ENCODE measurements around the gene ILRUN.
"Not testable (repeated sequence)": the region's sequence is repeated elsewhere in the genome, so short reads cannot be mapped to it uniquely, and the experiment has no call there.

ILRUN gene

DNA sequence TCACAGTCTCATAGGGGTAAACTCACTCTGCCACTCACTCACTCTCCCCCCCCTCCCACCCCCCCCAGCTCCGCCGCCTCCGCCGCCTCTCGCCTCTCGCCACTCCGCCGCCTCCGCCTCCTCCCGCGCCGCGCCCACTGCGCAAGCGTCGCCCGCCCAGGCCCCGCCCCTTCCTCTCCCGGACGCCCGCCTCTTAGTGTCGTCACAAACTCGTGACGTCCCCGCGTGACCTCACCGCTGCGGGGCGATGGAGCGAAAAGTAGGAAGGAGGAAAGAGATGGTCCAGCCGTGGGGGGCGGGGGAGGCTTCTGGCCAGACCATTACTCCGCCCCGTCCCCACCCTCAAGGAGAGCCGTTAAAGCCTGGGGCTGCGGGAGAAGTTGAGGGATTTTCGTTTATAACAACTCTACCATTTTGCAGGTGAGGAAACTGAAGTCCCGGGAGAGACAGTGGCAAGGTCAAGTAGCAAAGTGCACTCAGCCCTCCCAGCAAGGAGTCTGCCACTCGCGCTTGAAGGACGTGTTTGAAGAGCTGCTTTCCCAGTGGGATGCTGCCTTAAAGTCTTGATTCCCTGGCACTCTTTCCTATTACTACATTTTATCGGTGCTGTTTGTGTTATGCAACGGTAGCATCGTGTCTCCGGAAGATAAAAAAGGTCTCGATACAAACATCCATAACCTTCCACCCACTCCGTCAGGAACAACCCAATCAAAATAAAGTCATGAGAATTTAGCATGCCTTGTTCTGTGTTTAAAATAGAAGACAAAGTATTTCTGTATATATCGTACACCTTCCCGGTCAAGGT lies at the start of gene ILRUN:
TSS of gene ILRUN (minus strand) at position 29 of the 805 bp plus-strand sequence. CDS start 164 bp downstream, outside the sequence.
- DNase-seq = peak; percentile 97

GRCh38 chr6:34745277-34746103 lies 48.9 kb upstream of the ILRUN start:
- no peak for DNase-seq

- DNase-seq = not testable (repeated sequence)
Measured at GRCh38 chr6:34744294-34744647, 47.7 kb upstream of the ILRUN start.

DNA sequence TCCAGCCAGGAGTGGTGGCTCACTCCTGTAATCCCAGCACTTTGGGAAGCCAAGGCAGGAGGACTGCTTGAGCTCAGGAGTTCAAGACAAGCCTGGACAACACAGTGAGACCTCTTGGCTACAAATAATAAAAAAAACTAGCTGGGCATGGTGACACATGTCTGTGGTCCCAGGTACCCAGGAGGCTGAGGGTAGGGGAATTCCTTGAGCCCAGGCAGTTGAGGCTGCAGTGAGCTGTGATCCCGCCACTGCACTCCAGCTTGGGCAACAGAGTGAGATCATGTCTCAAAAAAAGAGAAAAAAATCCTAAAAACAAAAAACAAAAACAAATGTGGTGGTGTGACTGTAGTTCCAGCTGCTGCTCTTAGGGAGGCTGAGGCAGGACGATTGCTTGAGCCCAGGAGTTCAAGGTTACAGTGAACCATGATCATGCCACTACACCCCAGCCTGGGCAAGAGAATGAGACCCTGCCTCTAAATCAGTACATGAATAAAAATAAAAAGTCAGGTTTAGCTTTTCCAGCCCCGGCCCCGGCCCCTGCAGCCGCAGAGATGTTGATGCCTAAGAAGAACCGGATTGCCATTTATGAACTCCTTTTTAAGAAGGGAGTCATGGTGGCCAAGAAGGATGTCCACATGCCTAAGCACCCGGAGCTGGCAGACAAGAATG lies 47.2 kb upstream of the ILRUN start:
- DNase-seq = no peak

GRCh38 chr6:34742094-34742493 lies 45.5 kb upstream of the ILRUN start:
- no peak for DNase-seq

DNA sequence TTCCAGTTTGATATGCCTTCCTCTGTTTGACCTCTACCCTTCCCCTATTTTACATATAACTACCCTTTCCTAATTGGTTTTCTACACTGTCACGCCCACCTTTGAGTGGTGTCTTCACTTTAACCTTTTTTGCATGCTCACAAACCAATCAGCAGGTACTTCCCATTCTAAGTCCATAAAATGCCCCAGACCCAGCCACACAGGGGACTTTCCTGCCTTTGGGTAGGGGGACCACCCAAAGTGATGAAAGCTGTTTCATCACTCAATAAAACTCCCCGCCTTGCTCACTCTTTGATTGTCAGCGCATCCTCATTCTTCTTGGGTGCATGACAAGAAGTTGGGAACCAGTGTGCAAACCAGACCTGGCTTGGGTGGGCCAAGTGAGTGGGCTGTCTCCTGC lies 40.3 kb upstream of the ILRUN start:
- DNase-seq = no peak

GRCh38 chr6:34731393-34732060 lies 35.0 kb upstream of the ILRUN start:
- no peak for DNase-seq

DNA sequence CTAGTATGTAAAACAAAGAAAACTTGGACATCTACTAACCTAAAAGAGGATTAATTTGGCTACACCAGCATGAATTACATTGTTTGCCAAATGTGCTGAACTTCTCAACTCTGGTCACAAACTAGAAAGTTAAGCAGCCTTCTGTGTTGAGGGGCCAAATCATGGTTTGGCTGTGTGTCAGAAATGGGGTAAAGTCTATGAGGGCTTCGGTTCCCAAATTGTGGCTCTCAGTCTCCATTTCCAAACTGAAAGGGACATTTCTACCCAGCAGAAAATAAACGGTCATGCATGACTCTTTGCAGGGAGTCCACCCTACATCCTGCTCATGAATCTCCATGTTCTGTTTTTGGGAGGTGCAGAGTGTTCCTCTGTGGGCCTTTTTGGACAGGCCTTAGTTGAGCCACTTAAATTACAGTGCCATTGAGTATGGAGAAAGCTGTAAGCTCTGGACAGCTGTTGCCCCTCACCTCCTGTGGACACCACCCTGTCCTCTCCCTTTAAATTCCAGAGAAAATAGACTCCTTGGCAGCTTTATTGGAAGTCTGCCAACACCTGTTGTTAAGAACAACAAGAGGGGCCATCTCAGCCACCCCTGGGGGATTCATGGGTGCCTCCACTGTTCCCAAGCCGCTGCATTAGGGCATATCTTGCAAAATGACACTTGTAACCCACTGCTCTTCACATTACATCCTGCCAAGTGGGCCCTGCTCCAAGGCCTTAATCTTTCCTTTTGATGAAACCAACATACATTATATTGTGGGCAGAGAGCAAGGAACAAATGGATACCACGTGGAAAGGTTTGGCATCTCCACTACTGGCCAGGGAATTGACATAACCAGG lies 33.3 kb upstream of the ILRUN start:
- peak; percentile 45 for DNase-seq

GRCh38 chr6:34726055-34726454 lies 29.5 kb upstream of the ILRUN start:
- no peak for DNase-seq

DNA sequence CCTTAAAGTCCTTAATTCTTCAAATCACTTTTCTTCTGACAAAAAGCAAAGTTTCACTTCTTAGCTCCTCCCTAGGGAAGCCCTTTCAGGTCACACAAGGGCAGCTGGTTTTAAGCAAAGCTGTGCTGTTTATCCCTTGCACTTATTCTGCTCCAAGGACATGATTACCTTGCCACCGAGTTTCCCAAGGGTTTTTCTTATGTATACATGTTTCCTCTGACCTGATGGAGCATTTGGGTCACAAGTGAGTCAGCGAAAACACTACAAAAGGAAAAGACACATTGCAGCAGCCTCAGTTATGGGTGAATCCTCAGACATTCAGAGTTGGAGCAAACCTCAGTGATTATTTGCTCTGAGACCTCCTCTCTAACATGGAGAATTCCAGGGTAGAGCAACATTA lies 26.6 kb upstream of the ILRUN start:
- peak; percentile 43 for DNase-seq

- DNase-seq = no peak
Measured at GRCh38 chr6:34722451-34722850, 25.9 kb upstream of the ILRUN start.

DNA sequence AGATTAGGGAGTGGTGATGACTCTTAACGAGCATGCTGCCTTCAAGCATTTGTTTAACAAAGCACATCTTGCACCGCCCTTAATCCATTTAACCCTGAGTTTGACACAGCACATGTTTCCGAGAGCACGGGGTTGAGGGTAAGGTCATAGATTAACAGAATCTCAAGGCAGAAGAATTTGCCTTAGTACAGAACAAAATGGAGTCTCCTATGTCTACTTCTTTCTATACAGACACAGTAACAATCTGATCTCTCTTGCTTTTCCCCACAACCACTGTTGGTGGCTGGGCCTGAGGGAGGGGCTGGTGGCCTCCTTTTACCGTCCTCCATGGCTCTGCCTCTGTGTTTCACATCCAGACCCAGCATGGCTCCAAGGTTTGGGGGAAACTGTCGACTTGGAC lies 23.6 kb upstream of the ILRUN start:
- DNase-seq = peak; percentile 76

DNA sequence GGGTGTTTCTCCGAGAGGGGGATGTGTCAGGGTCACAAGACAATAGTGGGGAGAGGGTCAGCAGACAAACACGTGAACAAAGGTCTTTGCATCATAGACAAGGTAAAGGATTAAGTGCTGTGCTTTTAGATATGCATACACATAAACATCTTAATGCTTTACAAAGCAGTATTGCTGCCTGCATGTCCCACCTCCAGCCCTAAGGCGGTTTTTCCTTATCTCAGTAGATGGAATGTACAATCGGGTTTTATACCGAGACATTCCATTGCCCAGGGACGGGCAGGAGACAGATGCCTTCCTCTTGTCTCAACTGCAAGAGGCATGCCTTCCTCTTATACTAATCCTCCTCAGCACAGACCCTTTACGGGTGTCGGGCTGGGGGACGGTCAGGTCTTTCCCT lies 23.1 kb upstream of the ILRUN start:
- DNase-seq = not testable (repeated sequence)

DNA sequence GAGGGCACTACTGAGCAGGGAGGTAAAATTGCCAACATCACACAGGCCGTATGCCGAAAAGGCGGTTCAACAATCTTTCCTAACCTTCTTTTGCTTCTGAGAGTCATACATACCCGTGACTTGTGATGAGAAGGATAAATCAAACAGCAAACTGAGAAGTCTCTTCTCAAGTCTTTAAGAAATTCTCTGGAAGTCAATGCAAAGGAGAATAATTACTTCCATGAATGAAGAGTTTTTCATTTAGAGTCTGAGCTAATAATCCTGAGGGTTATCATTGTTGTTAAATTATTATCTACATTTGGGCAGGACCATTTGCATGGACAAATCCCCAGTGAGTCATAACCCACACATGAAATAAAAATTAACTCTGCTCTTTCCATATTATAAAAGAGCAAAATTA lies 22.4 kb upstream of the ILRUN start:
- DNase-seq = no peak

DNA sequence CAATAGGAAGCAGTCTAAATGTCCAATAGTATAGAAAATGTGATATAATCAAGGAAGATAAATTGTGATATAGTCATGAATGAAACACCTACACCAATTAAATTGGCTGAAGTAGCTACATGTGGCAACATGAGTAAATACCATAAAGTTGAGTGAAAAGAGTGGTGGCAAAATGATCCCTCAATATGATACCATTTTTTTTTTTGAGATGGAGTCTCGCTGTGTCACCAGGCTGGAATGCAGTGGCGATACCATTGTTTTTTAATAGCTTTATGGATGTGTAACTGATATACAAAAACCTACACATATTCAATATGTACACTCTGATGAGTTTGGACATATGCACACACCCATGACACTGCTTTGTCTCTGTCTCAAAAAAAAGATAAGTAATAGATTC lies 20.9 kb upstream of the ILRUN start:
- DNase-seq = no peak

DNA sequence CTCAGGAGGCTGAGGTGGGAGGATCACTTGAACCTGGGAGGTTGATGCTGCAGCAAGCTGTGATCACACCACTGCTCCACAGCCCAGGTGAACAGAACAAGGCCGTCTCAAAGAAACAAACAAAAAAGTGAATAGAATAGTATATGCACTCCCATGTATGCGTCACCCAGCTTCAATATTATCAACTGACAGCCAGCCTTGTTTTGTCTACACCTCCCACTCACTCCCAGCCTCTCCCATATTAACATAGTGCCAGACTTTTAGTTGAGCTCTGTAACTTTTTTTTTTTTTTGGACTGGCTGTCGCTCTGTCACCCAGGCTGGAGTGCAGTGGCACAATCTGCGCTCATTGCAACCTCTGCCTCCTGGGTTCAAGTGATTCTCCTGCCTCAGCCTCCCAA lies 18.1 kb upstream of the ILRUN start:
- no peak for DNase-seq

GRCh38 chr6:34712881-34713280 lies 16.3 kb upstream of the ILRUN start:
- not testable (repeated sequence) for DNase-seq

GRCh38 chr6:34709386-34709785 lies 12.8 kb upstream of the ILRUN start:
- peak; percentile 57 for DNase-seq

GRCh38 chr6:34705241-34705640 lies 8.7 kb upstream of the ILRUN start:
- no peak for DNase-seq

DNA sequence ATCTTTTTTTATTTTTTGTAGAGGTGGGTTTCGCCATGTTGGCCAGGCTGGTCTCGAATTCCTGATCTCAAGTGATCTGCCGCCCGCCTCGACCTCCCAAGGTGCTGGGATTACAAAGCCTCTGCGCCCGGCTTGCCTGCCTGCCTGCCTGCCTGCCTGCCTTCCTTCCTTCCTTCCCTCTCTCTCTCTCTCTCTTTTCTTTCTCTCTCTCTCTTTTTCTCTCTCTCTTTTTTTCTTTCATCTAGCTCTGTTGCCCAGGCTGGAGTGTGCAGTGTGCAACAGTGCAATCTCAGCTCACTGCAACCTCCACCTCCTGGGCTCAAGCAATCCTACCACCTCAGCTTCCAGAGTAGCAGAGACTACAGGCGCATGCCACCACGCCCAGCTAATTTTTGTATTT lies 4.6 kb upstream of the ILRUN start:
- no peak for DNase-seq

DNA sequence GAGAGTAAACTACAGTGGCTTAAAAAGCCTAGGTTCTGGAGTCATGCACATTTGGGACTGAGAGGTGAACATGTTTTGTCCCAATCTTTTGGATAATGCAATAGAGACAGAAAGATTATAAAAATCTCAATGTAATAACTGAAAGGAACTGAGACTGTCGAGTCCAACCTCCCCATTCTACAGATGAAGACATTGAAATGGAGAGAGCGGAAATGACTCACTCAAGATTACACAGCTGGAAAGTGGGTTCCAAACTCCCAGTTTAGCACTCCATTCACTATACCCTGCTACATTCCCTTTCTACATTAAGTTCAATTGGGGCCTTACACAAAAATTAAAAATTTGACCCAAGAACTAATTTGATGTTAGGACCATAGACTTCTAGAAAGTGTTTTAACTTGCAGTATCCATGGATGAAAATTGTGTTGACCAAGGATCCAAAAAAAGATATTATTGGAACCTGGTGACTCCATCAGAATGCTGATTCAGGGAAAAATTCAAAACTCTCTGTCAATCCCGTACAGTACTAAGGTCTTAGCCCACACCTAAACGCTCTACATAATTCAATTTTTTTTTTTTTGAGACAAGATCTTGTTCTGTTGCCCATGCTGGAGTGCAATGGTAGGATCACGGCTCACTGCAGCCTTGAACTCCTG lies 1.5 kb upstream of the ILRUN start:
- DNase-seq = no peak

DNA sequence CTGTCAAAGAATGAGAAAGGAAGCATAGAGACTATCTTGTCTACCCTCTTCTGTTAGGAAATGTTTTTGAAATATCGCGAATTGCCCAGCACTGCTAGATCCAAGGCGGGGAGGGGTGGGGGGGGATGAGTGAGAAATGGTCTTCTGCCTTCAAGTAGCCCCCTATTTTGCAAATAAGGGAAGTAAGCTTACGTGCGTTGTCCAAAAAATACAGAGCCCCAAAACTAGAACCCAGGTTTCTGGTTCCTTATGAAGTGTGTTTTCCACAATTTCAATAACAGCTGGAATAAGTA lies 923 bp upstream of the ILRUN start:
- DNase-seq = no peak

All from NCI-H82 (cell line).